ENCODE data around the gene PAOX.

Gene PAOX

GRCh38 chr10:133339708-133340380, 39.2 kb upstream of the PAOX start:
- Histone ChIP-seq H3K4me1 (ENCODE audit: control insufficient read depth, insufficient read depth, low read length) (peaks cover 8% of the 10 kb centered on the region), H3K4me3 (ENCODE audit: low read length) (no peak overlapping the region), H3K36me3 (ENCODE audit: control insufficient read depth, insufficient read depth, low read length) (no peaks in the 10 kb centered on the region), H3K9ac (ENCODE audit: low read length) (no peak overlapping the region), H3K9me3 (ENCODE audit: control insufficient read depth, low read length) (no peaks in the 10 kb centered on the region), H3K27me3 (ENCODE audit: control insufficient read depth, insufficient read depth, low read length) (peaks cover 59% of the 10 kb centered on the region)

- H3K27me3 ChIP-seq (ENCODE audit: control insufficient read depth, insufficient read depth, low read length): peaks cover 37% of the 10 kb centered on the region
- no peak overlapping the region for H3K4me3 ChIP-seq (ENCODE audit: low read length)
- H3K36me3 ChIP-seq (ENCODE audit: control insufficient read depth, insufficient read depth, low read length): no peaks in the 10 kb centered on the region
- H3K4me1 ChIP-seq (ENCODE audit: control insufficient read depth, insufficient read depth, low read length): peaks cover 5% of the 10 kb centered on the region
- H3K9ac ChIP-seq (ENCODE audit: low read length): no peak overlapping the region
- no peaks in the 10 kb centered on the region for H3K9me3 ChIP-seq (ENCODE audit: control insufficient read depth, low read length)
Measured at GRCh38 chr10:133341983-133342382, 37.1 kb upstream of the PAOX start.

- H3K36me3 ChIP-seq (ENCODE audit: control insufficient read depth, insufficient read depth, low read length): no peaks in the 10 kb centered on the region
- H3K27me3 ChIP-seq (ENCODE audit: control insufficient read depth, insufficient read depth, low read length): peaks cover 28% of the 10 kb centered on the region
- H3K9ac ChIP-seq (ENCODE audit: low read length): no peak overlapping the region
- H3K4me3 ChIP-seq (ENCODE audit: low read length): no peak overlapping the region
- H3K4me1 ChIP-seq (ENCODE audit: control insufficient read depth, insufficient read depth, low read length): peaks cover 10% of the 10 kb centered on the region
- H3K9me3 ChIP-seq (ENCODE audit: control insufficient read depth, low read length): no peaks in the 10 kb centered on the region
Measured at GRCh38 chr10:133342942-133343341, 36.1 kb upstream of the PAOX start.

GRCh38 chr10:133343558-133343957, 35.5 kb upstream of the PAOX start:
- peaks cover 22% of the 10 kb centered on the region for H3K27me3 ChIP-seq (ENCODE audit: control insufficient read depth, insufficient read depth, low read length)
- H3K9ac ChIP-seq (ENCODE audit: low read length): no peak overlapping the region
- H3K36me3 ChIP-seq (ENCODE audit: control insufficient read depth, insufficient read depth, low read length): no peaks in the 10 kb centered on the region
- peaks cover 13% of the 10 kb centered on the region for H3K4me1 ChIP-seq (ENCODE audit: control insufficient read depth, insufficient read depth, low read length)
- no peaks in the 10 kb centered on the region for H3K9me3 ChIP-seq (ENCODE audit: control insufficient read depth, low read length)
- H3K4me3 ChIP-seq (ENCODE audit: low read length): no peak overlapping the region

- Histone ChIP-seq H3K9me3 (ENCODE audit: control insufficient read depth, low read length) (no peaks in the 10 kb centered on the region), H3K36me3 (ENCODE audit: control insufficient read depth, insufficient read depth, low read length) (no peaks in the 10 kb centered on the region), H3K4me1 (ENCODE audit: control insufficient read depth, insufficient read depth, low read length) (peaks cover 13% of the 10 kb centered on the region), H3K4me3 (ENCODE audit: low read length) (no peak overlapping the region), H3K27me3 (ENCODE audit: control insufficient read depth, insufficient read depth, low read length) (peaks cover 16% of the 10 kb centered on the region), H3K9ac (ENCODE audit: low read length) (no peak overlapping the region)
Measured at GRCh38 chr10:133344236-133344635, 34.8 kb upstream of the PAOX start.

GRCh38 chr10:133346413-133346812, 32.6 kb upstream of the PAOX start:
- no peaks in the 10 kb centered on the region for H3K9me3 ChIP-seq (ENCODE audit: control insufficient read depth, low read length)
- peaks cover 16% of the 10 kb centered on the region for H3K27me3 ChIP-seq (ENCODE audit: control insufficient read depth, insufficient read depth, low read length)
- H3K4me3 ChIP-seq (ENCODE audit: low read length): no peak overlapping the region
- peaks cover 13% of the 10 kb centered on the region for H3K4me1 ChIP-seq (ENCODE audit: control insufficient read depth, insufficient read depth, low read length)
- H3K36me3 ChIP-seq (ENCODE audit: control insufficient read depth, insufficient read depth, low read length): no peaks in the 10 kb centered on the region
- no peak overlapping the region for H3K9ac ChIP-seq (ENCODE audit: low read length)

- Histone ChIP-seq H3K4me3 (ENCODE audit: low read length) (no peak overlapping the region), H3K4me1 (ENCODE audit: control insufficient read depth, insufficient read depth, low read length) (peaks cover 13% of the 10 kb centered on the region), H3K9ac (ENCODE audit: low read length) (no peak overlapping the region), H3K27me3 (ENCODE audit: control insufficient read depth, insufficient read depth, low read length) (peaks cover 9% of the 10 kb centered on the region), H3K36me3 (ENCODE audit: control insufficient read depth, insufficient read depth, low read length) (no peaks in the 10 kb centered on the region), H3K9me3 (ENCODE audit: control insufficient read depth, low read length) (no peaks in the 10 kb centered on the region)
Measured at GRCh38 chr10:133347710-133348517, 31.1 kb upstream of the PAOX start.

GRCh38 chr10:133349160-133349568, 29.9 kb upstream of the PAOX start:
- no peaks in the 10 kb centered on the region for H3K36me3 ChIP-seq (ENCODE audit: control insufficient read depth, insufficient read depth, low read length)
- no peak overlapping the region for H3K4me3 ChIP-seq (ENCODE audit: low read length)
- H3K4me1 ChIP-seq (ENCODE audit: control insufficient read depth, insufficient read depth, low read length): peaks cover 13% of the 10 kb centered on the region
- H3K9me3 ChIP-seq (ENCODE audit: control insufficient read depth, low read length): no peaks in the 10 kb centered on the region
- peaks cover 3% of the 10 kb centered on the region for H3K27me3 ChIP-seq (ENCODE audit: control insufficient read depth, insufficient read depth, low read length)
- H3K9ac ChIP-seq (ENCODE audit: low read length): no peak overlapping the region

GRCh38 chr10:133349577-133350011, 29.5 kb upstream of the PAOX start:
- Histone ChIP-seq H3K9ac (ENCODE audit: low read length) (no peak overlapping the region), H3K9me3 (ENCODE audit: control insufficient read depth, low read length) (no peaks in the 10 kb centered on the region), H3K36me3 (ENCODE audit: control insufficient read depth, insufficient read depth, low read length) (no peaks in the 10 kb centered on the region), H3K4me3 (ENCODE audit: low read length) (no peak overlapping the region), H3K4me1 (ENCODE audit: control insufficient read depth, insufficient read depth, low read length) (peaks cover 13% of the 10 kb centered on the region), H3K27me3 (ENCODE audit: control insufficient read depth, insufficient read depth, low read length) (peaks cover 3% of the 10 kb centered on the region)

GRCh38 chr10:133350283-133350949, 28.6 kb upstream of the PAOX start:
- H3K4me3 ChIP-seq (ENCODE audit: low read length): no peak overlapping the region
- no peaks in the 10 kb centered on the region for H3K36me3 ChIP-seq (ENCODE audit: control insufficient read depth, insufficient read depth, low read length)
- H3K27me3 ChIP-seq (ENCODE audit: control insufficient read depth, insufficient read depth, low read length): peaks cover 3% of the 10 kb centered on the region
- H3K9ac ChIP-seq (ENCODE audit: low read length): no peak overlapping the region
- H3K9me3 ChIP-seq (ENCODE audit: control insufficient read depth, low read length): no peaks in the 10 kb centered on the region
- peaks cover 13% of the 10 kb centered on the region for H3K4me1 ChIP-seq (ENCODE audit: control insufficient read depth, insufficient read depth, low read length)

- Histone ChIP-seq H3K27me3 (ENCODE audit: control insufficient read depth, insufficient read depth, low read length) (peaks cover 3% of the 10 kb centered on the region), H3K9ac (ENCODE audit: low read length) (no peak overlapping the region), H3K4me1 (ENCODE audit: control insufficient read depth, insufficient read depth, low read length) (peaks cover 13% of the 10 kb centered on the region), H3K4me3 (ENCODE audit: low read length) (no peak overlapping the region), H3K9me3 (ENCODE audit: control insufficient read depth, low read length) (no peaks in the 10 kb centered on the region), H3K36me3 (ENCODE audit: control insufficient read depth, insufficient read depth, low read length) (no peaks in the 10 kb centered on the region)
Measured at GRCh38 chr10:133350950-133351329, 28.1 kb upstream of the PAOX start.
